KMS-11 (cell line): ENCODE results near the gene GRM1.

Experiments
- H2AFZ ChIP-seq: fragments of 200-600 bp; sonication (generic); 2 replicates; pipeline ENCODE4 v1.6.1; 2016; ENCODE audit warnings: antibody characterized with exemption, mixed run types, low read depth
- H3K27ac ChIP-seq: fragments of 200-600 bp; sonication (generic); 2 replicates; pipeline ENCODE4 v1.6.1; 2016; ENCODE audit warnings: mild to moderate bottlenecking, mixed run types
- H3K27me3 ChIP-seq: fragments of 200-600 bp; sonication (generic); 2 replicates; pipeline ENCODE4 v1.6.1; 2017; ENCODE audit warnings: mild to moderate bottlenecking, low read depth, mixed run types, moderate library complexity; ENCODE audit not compliant: insufficient read depth
- H3K36me3 ChIP-seq: fragments of 200-600 bp; sonication (generic); 2 replicates; pipeline ENCODE4 v1.6.1; 2017; ENCODE audit warnings: mild to moderate bottlenecking, mixed run types; ENCODE audit not compliant: insufficient read depth
- H3K4me1 ChIP-seq: fragments of 200-600 bp; sonication (generic); 2 replicates; pipeline ENCODE4 v1.6.1; 2016; ENCODE audit warnings: mild to moderate bottlenecking, low read depth, mixed run types; ENCODE audit not compliant: poor library complexity, severe bottlenecking
- H3K4me2 ChIP-seq: fragments of 200-600 bp; sonication (generic); 2 replicates; pipeline ENCODE4 v1.7.0; 2016; ENCODE audit warnings: mild to moderate bottlenecking, mixed run types
- H3K4me3 ChIP-seq: fragments of 200-600 bp; sonication (generic); IDR thresholded peaks from 2 replicates; pipeline ENCODE4 v1.6.1; 2017; ENCODE audit warnings: low read depth, low read length, mixed read lengths; ENCODE audit not compliant: insufficient read depth
- H3K79me2 ChIP-seq: fragments of 200-600 bp; sonication (generic); 2 replicates; pipeline ENCODE4 v1.6.1; 2016; ENCODE audit warnings: low read depth, mixed run types; ENCODE audit not compliant: insufficient read depth
- H3K9ac ChIP-seq: fragments of 200-600 bp; sonication (generic); 2 replicates; pipeline ENCODE4 v1.6.1; 2016; ENCODE audit warnings: mild to moderate bottlenecking, mixed run types
- H4K20me1 ChIP-seq: fragments of 200-600 bp; sonication (generic); 2 replicates; pipeline ENCODE4 v1.6.1; 2016; ENCODE audit warnings: mild to moderate bottlenecking, mixed run types; ENCODE audit not compliant: insufficient read depth
- CTCF ChIP-seq: fragments of 200-600 bp; sonication (generic); conservative IDR thresholded peaks from 2 replicates; pipeline ENCODE4 v1.6.1; 2017; ENCODE audit warnings: low read depth, mild to moderate bottlenecking, antibody characterized with exemption, low read length, moderate library complexity, mixed read lengths

The GRM1 gene

GRCh38 chr6:146253691-146254090 is 224.8 kb downstream of the GRM1 start:
- Histone ChIP-seq H3K79me2 (no peaks in the 10 kb centered on the region), H3K36me3 (no peaks in the 10 kb centered on the region), H3K4me3 (no peak overlapping the region), H3K27ac (no peak overlapping the region), H2AFZ (no peak overlapping the region), H3K4me1 (no peaks in the 10 kb centered on the region), H3K27me3 (no peaks in the 10 kb centered on the region), H3K9ac (no peak overlapping the region), H4K20me1 (no peaks in the 10 kb centered on the region), H3K4me2 (no peak overlapping the region)
- TF ChIP-seq CTCF = no peak

GRCh38 chr6:146258206-146258605 is 229.3 kb downstream of the GRM1 start:
- no peak overlapping the region for H3K4me3 ChIP-seq
- no peak for TF ChIP-seq CTCF

GRCh38 chr6:146260886-146261285 is 232.0 kb downstream of the GRM1 start:
- no peak overlapping the region for H3K4me2 ChIP-seq
- no peaks in the 10 kb centered on the region for H3K36me3 ChIP-seq
- H3K4me3 ChIP-seq = no peak overlapping the region
- H3K79me2 ChIP-seq = no peaks in the 10 kb centered on the region
- H3K9ac ChIP-seq = no peak overlapping the region
- no peak overlapping the region for H3K27ac ChIP-seq
- no peak for TF ChIP-seq CTCF
- H3K4me1 ChIP-seq = no peaks in the 10 kb centered on the region
- no peak overlapping the region for H2AFZ ChIP-seq
- no peaks in the 10 kb centered on the region for H4K20me1 ChIP-seq
- H3K27me3 ChIP-seq = no peaks in the 10 kb centered on the region

More at GRCh38 chr6:146258206-146258605, 229.3 kb downstream of the GRM1 start:
- Histone ChIP-seq H4K20me1 (no peaks in the 10 kb centered on the region), H3K4me2 (no peak overlapping the region), H3K36me3 (no peaks in the 10 kb centered on the region), H3K79me2 (no peaks in the 10 kb centered on the region), H2AFZ (no peak overlapping the region), H3K9ac (no peak overlapping the region), H3K27me3 (no peaks in the 10 kb centered on the region), H3K27ac (no peak overlapping the region), H3K4me1 (no peaks in the 10 kb centered on the region)

GRCh38 chr6:146265056-146265455 is 236.2 kb downstream of the GRM1 start:
- no peak overlapping the region for H3K9ac ChIP-seq
- no peaks in the 10 kb centered on the region for H3K79me2 ChIP-seq
- no peaks in the 10 kb centered on the region for H3K4me1 ChIP-seq
- H2AFZ ChIP-seq = no peak overlapping the region
- H3K27ac ChIP-seq = no peak overlapping the region
- no peaks in the 10 kb centered on the region for H3K27me3 ChIP-seq
- H3K4me2 ChIP-seq = no peak overlapping the region
- H3K4me3 ChIP-seq = no peak overlapping the region
- H3K36me3 ChIP-seq = no peaks in the 10 kb centered on the region
- no peaks in the 10 kb centered on the region for H4K20me1 ChIP-seq
- no peak for TF ChIP-seq CTCF
